Tibial artery (tissue), 4 donors: ENCODE data around the gene DMD.

Experiments used
- DNase-seq, 2 donors: peaks; one replicate each; pipeline ENCODE4 v3.0.0-alpha.2; 2019
- H3K27ac ChIP-seq, 2 donors: fragments of 200-600 bp; sonication (generic) in 1 of 2; 1 replicate in 1 of 2; 2 replicates in 1 of 2; pipeline ENCODE4 v1.5.1; 2018 to 2019; ENCODE audit warnings: mild to moderate bottlenecking in 1 of 2
- H3K27me3 ChIP-seq, 2 donors: fragments of 200-600 bp; sonication (generic) in 1 of 2; one replicate each; pipeline versions ENCODE4 v1.5.1 to v1.6.0; 2016 to 2019
- H3K36me3 ChIP-seq, 3 donors: fragments of 200-600 bp; sonication (generic) in 2 of 3; one replicate each; pipeline ENCODE4 v1.5.1; 2016 to 2019; ENCODE audit warnings: mild to moderate bottlenecking in 2 of 3
- H3K4me1 ChIP-seq, 4 donors: fragments of 200-600 bp; sonication (generic) in 2 of 4; 1 replicate in 3 of 4; 2 replicates in 1 of 4; pipeline ENCODE4 v1.5.1; 2016 to 2019
- H3K4me3 ChIP-seq, 2 donors: fragments of 200-600 bp; sonication (generic) in 1 of 2; 1 replicate in 1 of 2; 2 replicates in 1 of 2; pipeline ENCODE4 v1.5.1; 2018 to 2019; ENCODE audit warnings: mild to moderate bottlenecking in 2 of 2
- H3K9me3 ChIP-seq, 3 donors: fragments of 200-600 bp; sonication (generic) in 1 of 3; one replicate each; pipeline ENCODE4 v1.5.1; 2016 to 2019
- CTCF ChIP-seq, 2 experiments: fragments of 200-600 bp in 1 of 2; fragments of 450-650 bp in 1 of 2; IDR thresholded peaks; one replicate each; pipeline ENCODE4 v1.5.1; 2017 to 2019; ENCODE audit warnings: antibody characterized with exemption in 2 of 2, mild to moderate bottlenecking in 1 of 2, moderate library complexity in 1 of 2
- intact Hi-C: fragments of 100-400 bp; cut with DNase I; formaldehyde crosslinking; loops from one replicate; pipeline ENCODE4 v1.15.0; 2023; ENCODE audit warnings: low total_unique reads

Gene DMD

GRCh38 chrX:31656013-31656412 is 1555.3 kb downstream of the DMD start:
- Histone ChIP-seq H3K36me3 (no peaks in the 10 kb centered on the region), H3K27me3 (no peaks in the 10 kb centered on the region), H3K9me3 (no peaks in the 10 kb centered on the region), H3K4me3 (no peak overlapping the region), H3K4me1 (no peaks in the 10 kb centered on the region), H3K27ac (no peak overlapping the region)
- TF ChIP-seq CTCF (IDR thresholded peaks at IDR 0.05) = no peak
- DNase-seq = no peak
- intact Hi-C loops = no loop called here

GRCh38 chrX:31653422-31653821 is 1557.9 kb downstream of the DMD start:
- intact Hi-C loops = no loop called here
- TF ChIP-seq CTCF (IDR thresholded peaks at IDR 0.05) = no peak
- Histone ChIP-seq H3K9me3 (no peaks in the 10 kb centered on the region), H3K4me1 (no peaks in the 10 kb centered on the region), H3K4me3 (no peak overlapping the region), H3K36me3 (no peaks in the 10 kb centered on the region), H3K27me3 (no peaks in the 10 kb centered on the region), H3K27ac (no peak overlapping the region)
- DNase-seq = no peak

GRCh38 chrX:31652650-31653049 is 1558.7 kb downstream of the DMD start:
- Histone ChIP-seq H3K36me3 (no peaks in the 10 kb centered on the region), H3K4me1 (no peaks in the 10 kb centered on the region), H3K27me3 (no peaks in the 10 kb centered on the region), H3K27ac (no peak overlapping the region), H3K4me3 (no peak overlapping the region), H3K9me3 (no peaks in the 10 kb centered on the region)
- intact Hi-C loops = no loop called here
- TF ChIP-seq CTCF (IDR thresholded peaks at IDR 0.05) = no peak
- no peak for DNase-seq

- no peaks in the 10 kb centered on the region for H3K36me3 ChIP-seq
- intact Hi-C loops = no loop called here
- H3K27me3 ChIP-seq = no peaks in the 10 kb centered on the region
- TF ChIP-seq CTCF (IDR thresholded peaks at IDR 0.05) = no peak
- no peak for DNase-seq
- H3K4me3 ChIP-seq = no peak overlapping the region
- no peaks in the 10 kb centered on the region for H3K4me1 ChIP-seq
- H3K9me3 ChIP-seq = no peaks in the 10 kb centered on the region
- H3K27ac ChIP-seq = no peak overlapping the region
Observed at GRCh38 chrX:31649201-31649600, 1562.1 kb downstream of the DMD start.

GRCh38 chrX:31633349-31633748 is 1578.0 kb downstream of the DMD start:
- intact Hi-C loops = no loop called here
- no peak for DNase-seq
- Histone ChIP-seq H3K36me3 (no peaks in the 10 kb centered on the region), H3K27me3 (no peaks in the 10 kb centered on the region), H3K27ac (no peak overlapping the region), H3K4me3 (no peak overlapping the region), H3K9me3 (no peaks in the 10 kb centered on the region), H3K4me1 (no peaks in the 10 kb centered on the region)
- no peak for TF ChIP-seq CTCF (IDR thresholded peaks at IDR 0.05)

- Histone ChIP-seq H3K4me3 (no peak overlapping the region), H3K4me1 (no peaks in the 10 kb centered on the region), H3K9me3 (no peaks in the 10 kb centered on the region), H3K36me3 (no peaks in the 10 kb centered on the region), H3K27ac (no peak overlapping the region), H3K27me3 (no peaks in the 10 kb centered on the region)
- intact Hi-C loops = no loop called here
- no peak for DNase-seq
- TF ChIP-seq CTCF (IDR thresholded peaks at IDR 0.05) = no peak
Observed at GRCh38 chrX:31629195-31629594, 1582.2 kb downstream of the DMD start.
